Caki2 (cell line): ENCODE results near the gene GSDME. TPM values are rescaled to one million over a fixed set of nuclear protein-coding genes. Genes with fewer than 3 reads are reported as not detected.
A peak's percentile ranks its signal among the peaks of the same experiment; 100 is the strongest.
"Not testable (repeated sequence)": the region's sequence is repeated elsewhere in the genome, so short reads cannot be mapped to it uniquely, and the experiment has no call there.

Source experiments
- DNase-seq: peaks from one replicate; pipeline ENCODE4 v3.0.0-alpha.2; 2015; ENCODE audit warnings: low read depth
- in situ Hi-C: cut with HindIII; loops from 2 replicates; pipeline ENCODE4 v1.10.0; 2016; ENCODE audit warnings: low sequenced_read_pairs, low pct_unique_long_range_greater_than_20kb, mixed read lengths
- total RNA-seq: library from RNA; depleted of rRNA; stranded (reverse); fragments of >200 nt; shearing (Covaris generic); gene quantifications from 2 replicates; pipeline ENCODE4 v1.2.3, GENCODE V29; 2014; ENCODE audit warnings: low replicate concordance; rRNA removed

Gene GSDME
- 25.0 and 25.5 TPM in 2 replicates for total RNA-seq

DNA sequence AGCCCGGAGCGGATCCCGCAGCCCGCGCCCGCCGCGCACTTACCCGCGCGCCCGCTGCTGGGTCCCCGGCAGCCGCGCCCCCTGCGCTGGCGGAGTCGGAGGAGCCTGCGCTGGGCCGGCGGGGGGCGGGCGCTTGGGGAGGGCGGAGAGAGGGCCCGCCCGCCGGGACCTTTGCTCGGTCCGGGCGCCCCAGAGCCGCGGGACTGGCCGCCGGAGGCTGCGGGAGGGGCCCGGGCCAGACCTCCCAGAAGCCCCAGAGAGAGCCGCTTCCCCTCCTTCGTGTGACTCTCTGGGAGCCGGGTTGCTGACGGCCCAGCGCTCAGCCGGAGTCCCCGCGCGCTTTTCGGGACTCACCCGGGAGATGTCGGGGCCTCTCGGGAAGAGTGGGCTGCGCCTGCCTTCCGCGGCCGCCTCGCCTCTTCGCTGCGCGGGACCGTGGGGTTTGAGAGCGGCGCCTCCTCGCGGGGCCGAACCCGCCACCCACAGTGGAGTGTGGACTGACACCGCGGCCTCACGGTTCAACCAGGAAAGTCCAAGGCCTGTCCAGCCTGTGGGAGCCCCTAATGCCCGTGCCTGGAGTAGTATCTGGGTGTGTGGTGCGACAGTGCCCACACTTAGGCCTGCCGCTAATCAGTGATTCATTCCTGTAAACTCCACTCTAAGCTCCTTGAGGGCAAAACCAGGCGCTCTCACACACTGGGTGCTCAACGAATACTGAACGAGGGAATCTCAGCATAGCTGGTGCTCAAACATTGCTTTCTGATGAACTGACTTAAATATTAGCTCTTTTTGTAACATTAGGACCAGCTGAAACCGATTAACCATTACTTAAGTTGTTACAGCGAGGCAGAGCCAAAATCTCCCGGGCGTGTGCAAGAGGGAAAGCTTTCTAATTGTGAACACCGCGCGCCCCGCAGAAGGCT is at the start of gene GSDME:
GSDME (minus strand) TSS at position 112 of the 923 bp plus-strand sequence. CDS start 7,690 bp downstream, outside the sequence.
- DNase-seq, result peak; percentile 83
- in situ Hi-C loops, result no loop called here

DNA sequence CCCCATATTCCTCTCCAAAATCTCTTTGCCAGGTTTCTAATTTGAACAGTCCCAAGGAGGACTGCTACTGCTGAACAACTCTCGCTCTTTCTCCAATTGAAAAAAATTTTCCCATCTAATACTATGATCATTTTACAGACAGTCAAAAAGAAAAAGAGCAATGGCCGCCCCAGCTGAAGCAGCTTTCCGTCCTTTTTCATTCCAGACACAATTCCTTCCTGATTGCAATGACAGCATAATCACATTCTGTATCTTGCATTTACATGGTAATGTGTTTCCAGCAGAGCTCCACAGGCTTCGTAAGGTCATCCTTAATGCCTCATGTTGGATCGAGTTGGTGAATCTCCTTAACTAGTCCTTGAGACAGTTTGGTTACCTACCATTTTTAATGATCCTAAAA is 45.0 kb upstream of the GSDME start:
- in situ Hi-C loops, result no loop called here
- DNase-seq, result no peak

DNA sequence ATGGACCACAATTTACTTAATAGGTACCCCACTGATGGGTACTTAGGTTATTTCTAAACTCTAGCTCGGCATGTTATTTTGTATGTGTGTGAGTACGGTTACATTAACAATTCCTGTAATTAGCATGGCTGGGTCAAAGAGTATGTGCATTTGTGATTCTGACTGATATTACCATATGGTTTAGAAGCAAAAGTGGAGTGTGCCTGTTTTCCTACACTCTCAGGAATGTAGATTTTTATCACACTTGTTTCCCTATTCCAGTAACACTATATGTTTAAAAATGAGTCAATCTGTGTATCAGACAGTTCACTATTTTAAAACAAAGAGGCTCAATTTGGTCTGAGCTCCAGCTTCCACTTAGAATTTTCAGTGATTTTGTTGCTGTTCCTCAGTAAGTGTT is 44.6 kb upstream of the GSDME start:
- DNase-seq, result no peak
- in situ Hi-C loops, result no loop called here

DNA sequence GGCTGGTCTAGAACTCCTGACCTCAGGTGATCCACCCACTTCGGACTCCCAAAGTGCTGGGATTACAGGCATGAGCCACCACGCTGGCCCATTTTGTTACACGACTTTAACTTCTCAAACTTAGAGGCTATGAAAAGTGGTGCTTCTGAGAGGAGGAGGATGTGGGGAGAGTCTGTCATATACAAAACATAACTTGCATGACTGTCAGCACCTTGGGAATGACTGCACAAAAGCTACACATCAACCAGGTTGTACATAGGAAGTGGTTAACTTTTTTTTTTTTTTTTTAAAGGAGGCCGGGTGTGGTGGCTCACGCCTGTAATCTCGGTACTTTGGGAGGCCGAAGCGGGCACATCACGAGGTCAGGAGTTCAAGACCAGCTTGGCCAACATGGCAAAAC is 43.4 kb upstream of the GSDME start:
- in situ Hi-C loops, result no loop called here
- no peak for DNase-seq

DNA sequence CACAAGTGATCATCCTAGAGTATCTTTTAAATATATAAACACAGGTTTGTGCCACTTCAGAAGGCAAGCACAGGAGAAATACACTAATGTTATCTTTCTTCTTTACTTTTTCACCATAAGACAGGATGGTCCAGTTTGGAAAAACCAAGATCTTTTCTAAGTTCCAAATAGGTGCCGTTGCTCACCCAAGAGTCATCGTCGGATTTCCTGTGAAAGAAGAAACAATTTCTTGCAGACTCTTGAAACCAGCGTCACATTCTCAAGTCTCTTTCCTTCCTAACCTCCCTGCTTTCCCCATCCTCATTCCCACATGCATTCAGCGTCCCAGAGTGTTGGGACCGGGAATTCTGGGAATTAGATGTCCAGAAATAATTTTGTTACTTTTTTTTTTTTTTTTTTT is 42.8 kb upstream of the GSDME start:
- in situ Hi-C loops, result no loop called here
- no peak for DNase-seq

DNA sequence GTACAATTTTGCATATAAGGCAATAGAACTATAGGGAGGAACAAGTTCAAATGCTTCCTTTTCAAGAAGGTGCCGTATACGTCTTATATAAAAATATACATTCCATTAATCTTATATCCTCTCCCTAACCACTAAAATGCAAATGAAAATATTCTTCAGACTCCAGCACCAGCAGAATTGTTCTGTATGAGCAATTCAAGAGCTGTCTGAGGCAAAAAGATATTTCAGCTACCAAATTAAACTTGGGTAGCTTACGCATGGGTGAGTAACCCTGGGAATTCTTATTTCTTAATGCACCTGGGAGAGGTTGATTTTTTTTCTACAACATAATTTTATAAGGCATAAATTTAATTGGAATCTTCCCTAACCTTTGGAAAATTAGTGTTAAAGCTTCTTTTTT is 42.2 kb upstream of the GSDME start:
- in situ Hi-C loops, result no loop called here
- DNase-seq, result no peak

DNA sequence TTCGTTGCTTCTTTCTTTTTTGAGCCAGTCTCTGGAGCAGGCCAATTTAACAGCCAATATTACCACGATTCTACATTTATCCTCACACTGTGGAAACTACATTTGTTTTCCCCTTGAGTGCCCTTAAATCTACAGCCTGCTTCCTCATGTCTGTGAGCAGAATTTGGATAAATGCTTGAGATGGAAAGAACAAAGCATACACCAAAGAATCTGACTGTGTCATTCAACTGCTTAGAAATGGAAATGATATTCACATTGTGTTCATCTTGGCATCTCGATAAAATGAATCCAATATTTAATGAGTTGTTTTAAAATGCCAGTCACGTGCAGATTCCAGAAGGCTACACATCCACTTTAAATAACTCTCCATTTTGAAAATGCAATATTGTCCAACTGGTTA is 41.0 kb upstream of the GSDME start:
- no peak for DNase-seq

DNA sequence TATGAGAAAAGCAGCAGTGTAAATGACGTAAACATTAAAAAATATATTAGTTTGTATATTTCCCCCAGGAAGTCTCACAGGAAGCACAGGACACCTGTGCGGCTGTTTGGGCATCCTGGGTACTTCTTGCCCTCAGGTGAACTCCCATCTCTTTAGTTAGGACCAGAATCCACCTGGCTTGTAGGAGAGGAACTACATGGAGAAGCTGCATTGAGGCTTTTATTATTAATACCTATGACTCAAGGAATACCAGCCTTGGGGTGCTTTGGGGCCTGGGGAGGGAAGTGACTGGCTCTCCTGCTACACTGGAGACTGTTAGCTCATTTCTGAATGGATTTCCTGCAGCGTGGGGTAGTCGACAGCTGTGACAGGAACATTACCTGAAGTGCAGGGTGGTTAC is 40.0 kb upstream of the GSDME start:
- in situ Hi-C loops, result no loop called here
- no peak for DNase-seq

More for the DNA sequence above, 41.0 kb upstream of the GSDME start:
- in situ Hi-C loops, result no loop called here

DNA sequence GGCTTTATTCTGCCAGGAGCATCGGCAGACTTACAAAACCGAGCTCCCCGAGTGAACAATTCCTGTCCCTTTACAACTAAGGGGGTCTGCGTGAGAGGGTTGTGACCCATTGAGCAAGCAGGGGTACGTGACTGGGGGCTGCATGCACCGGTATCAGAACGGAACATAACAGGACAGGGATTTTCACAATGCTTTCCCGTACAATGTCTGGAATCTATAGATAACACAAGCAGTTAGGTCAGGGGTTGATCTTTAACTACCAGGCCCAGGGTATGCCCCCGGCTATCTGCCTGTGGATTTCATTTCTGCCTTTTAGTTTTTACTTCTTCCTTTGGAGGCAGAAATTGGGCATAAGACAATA is 38.1 kb upstream of the GSDME start:
- no peak for DNase-seq
- in situ Hi-C loops, result no loop called here

DNA sequence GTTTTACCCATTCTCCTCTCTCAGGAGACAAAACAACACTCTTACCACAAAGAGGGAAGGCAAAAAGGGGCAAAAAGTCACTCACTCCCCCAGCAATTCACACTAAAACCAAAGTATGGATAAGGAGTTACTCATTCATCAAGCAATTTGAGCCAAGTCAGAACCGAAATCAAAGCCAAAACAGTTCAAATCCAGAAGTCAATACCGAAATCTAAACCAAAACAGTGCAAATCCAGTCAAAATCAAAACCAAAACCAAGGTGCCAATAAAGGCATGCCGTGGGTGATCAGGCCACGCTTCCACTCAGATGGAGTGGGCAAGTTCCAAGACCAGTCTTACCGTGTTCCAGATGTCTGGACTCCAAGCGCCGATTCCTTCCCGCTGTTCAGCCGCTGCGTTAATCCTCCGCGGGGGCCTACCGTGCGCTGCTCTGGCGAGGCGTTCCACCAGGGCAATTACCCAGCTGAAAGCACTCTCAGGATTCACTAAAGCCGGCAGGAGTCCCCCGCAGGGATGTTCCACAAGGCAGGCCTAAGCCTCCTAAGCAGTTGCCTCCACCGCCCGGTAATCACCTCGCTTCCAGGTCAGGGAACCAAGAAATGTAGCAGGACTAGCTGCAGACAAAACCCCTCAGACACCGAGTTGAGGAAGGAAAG is 37.6 kb upstream of the GSDME start:
- DNase-seq, in situ Hi-C loops: not testable (repeated sequence)

DNA sequence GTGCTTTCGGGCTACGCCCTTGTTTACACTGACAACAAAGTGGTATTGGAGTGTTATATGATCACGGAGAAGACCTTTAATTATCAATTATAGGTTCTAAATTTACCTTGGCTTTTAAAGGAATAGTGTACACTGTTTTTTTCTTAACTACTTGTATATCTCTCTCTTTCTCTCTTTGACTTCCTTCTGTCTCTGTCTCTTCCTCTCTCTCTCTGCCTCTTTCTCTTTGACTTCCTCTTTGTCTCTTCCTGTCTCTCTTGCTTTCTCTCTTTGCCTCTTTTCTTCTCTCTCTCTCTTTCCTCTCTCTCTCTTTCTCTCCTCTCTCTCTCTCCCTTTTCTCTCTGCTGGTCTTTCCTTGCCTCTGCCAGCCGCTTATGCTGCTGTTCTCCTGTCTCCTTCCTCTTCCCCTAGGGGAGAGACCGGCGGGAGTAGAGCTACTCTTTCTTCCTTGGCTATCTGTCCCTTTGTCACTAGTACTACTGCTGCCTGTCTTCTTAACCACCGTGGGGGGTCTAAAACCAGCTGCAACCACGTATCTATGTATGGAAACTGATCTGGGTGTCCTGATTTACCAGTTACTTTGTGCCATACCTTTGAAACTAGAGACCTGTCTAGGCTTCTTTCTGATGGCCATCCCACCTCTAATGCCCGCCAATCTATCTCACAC is 36.9 kb upstream of the GSDME start:
- in situ Hi-C loops, result no loop called here
- DNase-seq, result no peak

DNA sequence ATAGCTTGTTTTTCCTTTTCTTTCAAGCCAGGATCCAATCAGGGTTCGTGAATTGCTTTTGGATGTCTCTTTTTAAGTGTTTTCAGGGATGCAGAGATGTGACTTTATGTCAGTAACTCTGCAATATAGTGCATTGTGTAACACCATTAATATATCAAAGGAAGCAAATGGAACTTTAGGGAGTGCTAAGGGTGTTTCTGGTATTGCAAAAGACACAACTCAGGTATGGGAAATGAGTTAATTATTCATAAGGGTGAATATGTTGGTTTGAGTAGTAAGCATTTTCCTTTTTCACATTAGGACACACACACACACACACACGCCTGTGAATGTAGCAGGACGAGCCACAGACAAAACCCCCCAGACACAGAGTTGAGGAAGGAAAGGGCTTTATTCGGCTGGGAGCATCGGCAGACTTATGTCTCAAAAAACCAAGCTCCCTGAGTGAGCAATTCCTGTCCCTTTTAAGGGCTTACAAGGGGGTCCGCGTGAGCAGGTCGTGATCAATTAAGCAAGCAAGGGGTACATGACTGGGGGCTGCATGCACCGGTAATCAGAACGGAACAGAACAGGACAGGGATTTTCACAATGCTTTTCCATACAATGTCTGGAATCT is 31.8 kb upstream of the GSDME start:
- in situ Hi-C loops, result no loop called here
- no peak for DNase-seq

DNA sequence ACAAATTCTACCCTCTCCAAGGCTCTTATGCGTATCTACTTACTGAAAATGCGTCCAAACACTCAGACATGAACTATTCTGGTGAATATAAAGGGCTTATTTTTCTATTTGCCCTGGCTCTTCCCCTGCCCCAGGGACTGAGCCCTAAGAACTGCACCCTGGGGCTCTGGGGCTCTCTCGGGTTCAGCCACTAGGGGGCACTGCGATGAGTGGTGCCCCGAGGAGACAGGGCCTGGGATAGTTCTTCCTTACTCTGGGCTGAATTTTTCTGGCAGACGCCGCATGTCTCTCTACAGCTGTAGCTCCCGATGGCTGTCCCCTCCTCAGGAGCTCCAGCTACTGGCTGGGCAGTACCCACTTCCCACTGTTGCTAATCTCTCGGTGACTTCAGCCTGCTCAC is 30.8 kb upstream of the GSDME start:
- DNase-seq, result no peak
- in situ Hi-C loops, result no loop called here

DNA sequence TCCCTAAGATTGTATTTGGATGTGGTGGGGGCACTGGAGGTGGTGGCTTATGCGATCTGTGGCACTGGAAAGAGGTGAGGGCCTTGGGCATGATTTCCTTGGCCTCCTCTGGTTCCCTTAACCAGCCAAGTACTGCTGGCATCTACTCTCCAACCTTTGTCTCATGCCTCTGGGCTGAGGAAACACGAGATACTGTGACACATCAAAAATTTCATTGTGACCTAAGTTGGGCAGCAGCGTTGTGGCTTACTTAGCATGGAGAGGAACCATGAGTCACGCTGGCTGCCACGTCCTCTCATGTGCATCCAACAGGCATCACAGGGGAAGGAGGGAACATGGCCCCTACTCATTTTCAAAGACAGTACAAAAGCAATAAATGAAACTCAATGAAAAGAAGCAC is 29.7 kb upstream of the GSDME start:
- DNase-seq, result peak; percentile 94
- in situ Hi-C loops, result no loop called here

DNA sequence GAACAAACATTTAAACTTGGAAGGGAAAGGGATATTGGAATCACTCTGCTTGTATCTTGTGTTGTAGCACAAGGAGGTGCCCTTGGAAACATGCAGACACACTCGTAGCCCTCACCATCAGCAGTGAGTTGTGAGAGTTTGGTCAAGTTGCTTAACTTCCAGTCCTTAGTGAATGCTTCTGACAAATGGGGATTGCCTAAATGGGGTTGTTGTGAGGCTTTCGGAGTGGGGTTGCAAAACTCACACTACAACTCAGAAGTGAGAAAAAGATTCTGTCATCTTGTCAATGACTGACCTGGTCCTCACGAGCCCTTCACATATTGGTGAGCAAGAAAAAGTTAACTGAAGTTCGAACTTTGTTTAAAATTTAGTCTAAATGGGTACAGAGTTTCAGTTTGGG is 29.0 kb upstream of the GSDME start:
- no peak for DNase-seq
- in situ Hi-C loops, result no loop called here

DNA sequence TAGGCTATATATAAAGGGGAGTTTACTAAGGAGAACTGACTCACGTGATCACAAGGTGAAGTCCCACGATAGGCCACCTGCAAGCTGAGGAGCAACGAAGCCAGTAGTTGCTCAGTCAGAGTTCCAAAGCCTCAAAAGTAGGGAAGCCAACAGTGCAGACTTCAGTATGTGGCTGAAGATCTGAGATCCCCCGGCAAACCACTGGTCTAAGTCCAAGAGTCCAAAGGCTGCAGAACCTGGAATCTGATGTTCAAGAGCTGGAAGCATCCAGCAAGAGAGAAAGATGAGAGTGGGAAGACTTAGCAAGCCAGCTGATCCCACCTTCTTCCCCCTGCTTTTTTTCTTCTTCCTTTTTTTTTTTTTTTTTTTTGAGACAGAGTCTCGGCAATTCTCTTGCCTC is 27.0 kb upstream of the GSDME start:
- in situ Hi-C loops, result no loop called here
- no peak for DNase-seq

DNA sequence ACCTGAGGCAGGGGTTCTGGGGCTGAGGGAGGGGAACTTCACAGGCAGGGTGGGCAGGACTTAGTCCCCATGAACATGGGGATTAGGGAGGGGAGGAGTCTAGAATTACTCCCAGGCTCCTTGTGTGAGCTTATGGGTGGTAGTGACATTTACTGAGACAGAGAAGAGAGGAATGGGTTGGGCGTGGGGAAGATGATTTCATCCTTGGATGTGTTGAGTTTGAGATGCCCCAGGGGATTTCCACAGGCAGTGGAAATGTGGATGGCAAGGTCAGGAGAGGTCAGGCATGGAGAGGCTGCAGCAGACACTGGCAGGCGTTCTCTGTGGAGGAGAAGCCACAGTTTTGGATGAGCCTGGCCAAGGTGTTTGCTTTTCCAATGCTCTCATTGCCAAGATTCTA is 26.4 kb upstream of the GSDME start:
- peak; percentile 53 for DNase-seq
- in situ Hi-C loops, result no loop called here

DNA sequence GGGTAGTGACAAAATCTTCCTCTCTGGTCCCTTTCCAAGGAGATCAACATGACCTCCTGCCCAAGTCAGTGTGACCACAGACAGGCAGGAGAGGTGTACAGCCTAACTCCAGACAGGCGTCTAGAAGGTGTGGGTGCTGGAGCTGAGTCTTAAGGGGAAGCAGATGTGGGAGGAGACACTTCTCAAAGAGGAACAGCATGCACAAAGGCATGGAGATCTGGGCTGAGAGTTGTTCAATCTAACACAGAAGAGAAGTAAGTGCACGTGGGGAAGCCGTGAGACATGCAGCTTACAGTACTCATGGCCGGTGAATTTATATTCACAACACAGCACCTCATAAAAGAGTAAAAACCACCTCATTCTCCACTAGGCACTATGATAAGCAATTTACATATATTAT is 23.8 kb upstream of the GSDME start:
- in situ Hi-C loops, result no loop called here
- DNase-seq, result no peak

DNA sequence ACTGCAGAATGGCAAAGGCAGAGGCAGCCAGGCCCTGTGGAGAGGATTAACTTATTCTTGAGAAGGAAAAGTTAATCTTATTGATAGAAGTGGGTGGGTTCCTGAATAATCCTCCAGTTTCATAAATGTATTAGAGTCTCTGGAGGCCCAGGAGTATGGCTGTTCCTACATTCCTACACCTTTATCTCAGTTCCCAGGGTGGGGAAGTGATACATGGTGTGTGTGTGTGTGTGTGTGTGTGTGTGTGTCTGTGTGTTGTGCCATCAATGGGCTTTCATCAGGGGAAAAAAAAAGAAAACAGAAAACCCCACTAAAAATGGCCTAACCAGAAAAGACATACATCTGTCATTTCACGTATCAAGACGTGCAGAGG is 22.0 kb upstream of the GSDME start:
- DNase-seq, result no peak
- in situ Hi-C loops, result no loop called here
